ENCODE measurements around the gene NDUFA11.

GRCh38 chr19:5864725-5865486, 38.7 kb downstream of the NDUFA11 start:
- TF ChIP-seq HDGF (IDR thresholded peaks at IDR 0.05; ENCODE audit: borderline replicate concordance) = no peak
- no peak for TF ChIP-seq SP1 (IDR thresholded peaks at IDR 0.05)
- no peak for TF ChIP-seq BHLHE40 (IDR thresholded peaks at IDR 0.05; ENCODE audit: borderline replicate concordance)
- no peak for TF ChIP-seq FOXA1 (IDR thresholded peaks at IDR 0.05)

Data from HEK293T (cell line).